IMR-90 (cell line): ENCODE results near the gene ERP44. TPM values are rescaled to one million over a fixed set of nuclear protein-coding genes. Genes with fewer than 3 reads are reported as not detected.

Experiments
- ATAC-seq: fragments of 200-7000 bp; cut with Tn5 transposase; 2 replicates; pipeline ENCODE4 v1.9.1; 2020; ENCODE audit warnings: low read depth, mild to moderate bottlenecking, moderate library complexity
- BruUV-seq: library from RNA; stranded (reverse); fragments of 400-500 nt; replicated peaks from 2 replicates; lab custom pipeline; 2021; lab: Mats Ljungman, UMichigan
- CTCF ChIA-PET: fragments of 300-600 bp; formaldehyde crosslinking; extraction: SDS; loops from one replicate; lab custom pipeline; 2021; ENCODE audit warnings: antibody characterized with exemption; lab: Yijun Ruan, JAX
- POLR2A ChIA-PET: fragments of 300-600 bp; sonication (Branson Sonifier 250); formaldehyde crosslinking; loops from one replicate; lab custom pipeline; 2022; ENCODE audit warnings: antibody characterized with exemption; ENCODE audit not compliant: unreplicated experiment; lab: Charles Lee
- DNase-seq: peaks from one replicate; pipeline ENCODE4 v3.0.0; 2013
- H2AFZ ChIP-seq: replicated peaks from 2 replicates; pipeline ENCODE3; 2013; ENCODE audit warnings: low read length, mild to moderate bottlenecking; ENCODE audit not compliant: poor library complexity
- H2AK5ac ChIP-seq: 2 replicates; pipeline ENCODE4 v1.6.1; 2013; ENCODE audit warnings: low read depth, low read length, inconsistent platforms
- H2AK9ac ChIP-seq: replicated peaks from 2 replicates; pipeline ENCODE3; 2013; ENCODE audit warnings: mild to moderate bottlenecking, low read depth, low read length, moderate library complexity; ENCODE audit not compliant: poor library complexity
- H2BK120ac ChIP-seq: 2 replicates; pipeline ENCODE4 v1.6.1; 2013; ENCODE audit warnings: low read depth, low read length, inconsistent platforms
- H2BK15ac ChIP-seq: 3 replicates; pipeline ENCODE4 v1.6.1; 2013; ENCODE audit warnings: low read depth, low read length, inconsistent platforms
- H2BK20ac ChIP-seq: 2 replicates; pipeline ENCODE4 v1.6.1; 2013; ENCODE audit warnings: low read depth, mild to moderate bottlenecking, inconsistent platforms, low read length, moderate library complexity
- H2BK5ac ChIP-seq: 2 replicates; pipeline ENCODE4 v1.6.1; 2013; ENCODE audit warnings: mild to moderate bottlenecking, low read depth, low read length, inconsistent platforms; ENCODE audit not compliant: poor library complexity, severe bottlenecking
- H3K14ac ChIP-seq: replicated peaks from 2 replicates; pipeline ENCODE4 v1.6.1; 2013; ENCODE audit warnings: low read depth, low read length, inconsistent platforms
- H3K18ac ChIP-seq: 2 replicates; pipeline ENCODE4 v1.6.1; 2013; ENCODE audit warnings: low read depth, low read length, control low read depth
- H3K23ac ChIP-seq: 2 replicates; pipeline ENCODE4 v1.6.1; 2013; ENCODE audit warnings: low read depth, low read length, inconsistent platforms
- H3K27ac ChIP-seq: 2 replicates; pipeline ENCODE4 v1.5.1; 2013; ENCODE audit warnings: mild to moderate bottlenecking, control low read depth, low read length; ENCODE audit not compliant: insufficient read depth
- H3K27me3 ChIP-seq: 2 replicates; pipeline ENCODE4 v1.6.1; 2013; ENCODE audit warnings: low read length; ENCODE audit not compliant: control insufficient read depth, insufficient read depth
- H3K36me3 ChIP-seq: 2 replicates; pipeline ENCODE4 v1.6.1; 2013; ENCODE audit warnings: low read length, mixed read lengths; ENCODE audit not compliant: control insufficient read depth, insufficient read depth
- H3K4ac ChIP-seq: 2 replicates; pipeline ENCODE4 v1.6.1; 2013; ENCODE audit warnings: low read depth, low read length, inconsistent platforms
- H3K4me1 ChIP-seq: 2 replicates; pipeline ENCODE4 v1.6.1; 2013; ENCODE audit warnings: low read length, mixed read lengths; ENCODE audit not compliant: control insufficient read depth, insufficient read depth
- H3K4me2 ChIP-seq: 2 replicates; pipeline ENCODE4 v1.6.1; 2013; ENCODE audit warnings: low read depth, mild to moderate bottlenecking, control low read depth, low read length, moderate library complexity
- H3K4me3 ChIP-seq: 2 replicates; pipeline ENCODE4 v1.5.1; 2013; ENCODE audit warnings: low read depth, mild to moderate bottlenecking, control low read depth, low read length, moderate library complexity; ENCODE audit not compliant: insufficient read depth
- H3K56ac ChIP-seq: 2 replicates; pipeline ENCODE4 v1.6.1; 2013; ENCODE audit warnings: low read length, inconsistent platforms; ENCODE audit not compliant: insufficient read depth; ENCODE audit errors: extremely low read depth
- H3K79me1 ChIP-seq, 2 experiments: 2 replicates each; pipeline ENCODE4 v1.6.1; 2013; ENCODE audit warnings: low read length in 2 of 2, inconsistent platforms in 1 of 2, low read depth in 1 of 2
- H3K9ac ChIP-seq: 2 replicates; pipeline ENCODE4 v1.6.1; 2013; ENCODE audit warnings: low read depth, low read length, control low read depth
- H3K9me1 ChIP-seq: 2 replicates; pipeline ENCODE4 v1.6.1; 2013; ENCODE audit warnings: low read length, inconsistent platforms; ENCODE audit not compliant: insufficient read depth
- H3K9me3 ChIP-seq: 2 replicates; pipeline ENCODE4 v1.6.1; 2013; ENCODE audit warnings: low read length; ENCODE audit not compliant: control insufficient read depth, insufficient read depth
- H4K20me1 ChIP-seq: 2 replicates; pipeline ENCODE4 v1.6.1; 2013; ENCODE audit warnings: low read length, inconsistent platforms; ENCODE audit not compliant: insufficient read depth
- H4K5ac ChIP-seq: 2 replicates; pipeline ENCODE4 v1.6.1; 2013; ENCODE audit warnings: mild to moderate bottlenecking, low read depth, low read length, control low read depth
- H4K8ac ChIP-seq, 2 experiments: 2 replicates each; pipeline ENCODE4 v1.6.1; 2013; ENCODE audit warnings: low read depth in 2 of 2, low read length in 2 of 2, control low read depth in 1 of 2, inconsistent platforms in 1 of 2
- H4K91ac ChIP-seq: 2 replicates; pipeline ENCODE4 v1.6.1; 2013; ENCODE audit warnings: low read depth, low read length, inconsistent platforms; ENCODE audit not compliant: insufficient read depth
- BHLHE40 ChIP-seq: fragments of 150-350 bp; IDR thresholded peaks from 2 replicates; pipeline ENCODE4 v1.6.1; 2016; ENCODE audit warnings: mild to moderate bottlenecking, low read depth, low read length
- CEBPB ChIP-seq: IDR thresholded peaks from 2 replicates; pipeline ENCODE4 v1.6.1; 2012; ENCODE audit warnings: low read depth, low read length, improper control_type of control experiment
- CHD1 ChIP-seq: IDR thresholded peaks from 2 replicates; pipeline ENCODE4 v1.6.1; 2012; ENCODE audit warnings: low read depth, low read length, improper control_type of control experiment
- FOS ChIP-seq: fragments of 150-350 bp; IDR thresholded peaks from 2 replicates; pipeline ENCODE4 v1.6.1; 2016; ENCODE audit warnings: low read depth, low read length
- MAFK ChIP-seq: IDR thresholded peaks from 2 replicates; pipeline ENCODE4 v1.6.1; 2012; ENCODE audit warnings: low read depth, low read length, improper control_type of control experiment
- MAZ ChIP-seq: IDR thresholded peaks from 2 replicates; pipeline ENCODE4 v1.6.1; 2012; ENCODE audit warnings: low read depth, mild to moderate bottlenecking, low read length, improper control_type of control experiment, moderate library complexity, borderline replicate concordance
- MXI1 ChIP-seq: IDR thresholded peaks from 2 replicates; pipeline ENCODE4 v1.6.1; 2012; ENCODE audit warnings: low read depth, mild to moderate bottlenecking, low read length, moderate library complexity, borderline replicate concordance
- NFE2L2 ChIP-seq: fragments of 150-350 bp; IDR thresholded peaks from 2 replicates; pipeline ENCODE4 v1.6.1; 2016; ENCODE audit warnings: low read depth, mild to moderate bottlenecking, low read length
- POLR2A ChIP-seq: IDR thresholded peaks from 2 replicates; pipeline ENCODE4 v1.6.1; 2012; ENCODE audit warnings: mild to moderate bottlenecking, low read depth, low read length
- RAD21 ChIP-seq: IDR thresholded peaks from 2 replicates; pipeline ENCODE4 v1.6.1; 2012; ENCODE audit warnings: low read length, improper control_type of control experiment
- RCOR1 ChIP-seq: IDR thresholded peaks from 2 replicates; pipeline ENCODE4 v1.6.1; 2012; ENCODE audit warnings: mild to moderate bottlenecking, low read length, improper control_type of control experiment; ENCODE audit not compliant: insufficient replicate concordance
- RFX5 ChIP-seq: IDR thresholded peaks from 2 replicates; pipeline ENCODE4 v1.8.0; 2012; ENCODE audit warnings: low read depth, mild to moderate bottlenecking, low read length, moderate library complexity
- SMC3 ChIP-seq: fragments of 150-350 bp; IDR thresholded peaks from 2 replicates; pipeline ENCODE4 v1.6.1; 2016; ENCODE audit warnings: low read depth, mild to moderate bottlenecking, antibody characterized with exemption, low read length, moderate library complexity
- WGBS, 2 experiments: methylation state at CpG; one replicate each; pipeline versions ENCODE4 v1.1.5 to v1.1.7; 2013; ENCODE audit warnings: missing lambda C conversion rate in 2 of 2; ENCODE audit not compliant: insufficient read length in 1 of 2; ENCODE audit errors: extremely low coverage in 2 of 2; 5-methylcytosine and 5-hydroxymethylcytosine counted together
- dilution Hi-C: fragments of 300-500 bp; cut with HindIII; formaldehyde crosslinking; loops from one replicate; pipeline ENCODE4 v1.14.3; 2018; ENCODE audit warnings: low sequenced_read_pairs; ENCODE audit not compliant: unreplicated experiment
- in situ Hi-C: fragments of 300-500 bp; cut with MboI; formaldehyde crosslinking; loops from 3 replicates; pipeline ENCODE4 v1.14.3; 2019; ENCODE audit warnings: low sequenced_read_pairs, inconsistent platforms, mixed read lengths
- intact Hi-C: fragments of 100-400 bp; cut with micrococcal nuclease; formaldehyde crosslinking; loops from 2 replicates; pipeline ENCODE4 v1.10.0; 2022
- polyA plus RNA-seq, 3 experiments: library from polyadenylated mRNA; depleted of rRNA; stranded (reverse); fragments of >200 nt; gene quantifications; 2 replicates each; pipeline ENCODE4 v1.2.3, GENCODE V29; 2012; ENCODE audit warnings: low replicate concordance in 1 of 3
- total RNA-seq: library from RNA; depleted of rRNA; stranded (reverse); fragments of >200 nt; gene quantifications from 2 replicates; pipeline ENCODE4 v1.2.3, GENCODE V29; 2012
- TF ChIP-seq, protein P1 (sequence below): fragments of 150-350 bp; IDR thresholded peaks from 2 replicates; pipeline ENCODE4 v1.6.1; 2016; ENCODE audit warnings: low read depth, mild to moderate bottlenecking, low read length, moderate library complexity, borderline replicate concordance
- TF ChIP-seq, protein P2 (sequence below): conservative IDR thresholded peaks from 2 replicates; pipeline ENCODE4 v1.5.1; 2012; ENCODE audit warnings: mild to moderate bottlenecking, low read depth, low read length, improper control_type of control experiment
- TF ChIP-seq, protein P3 (sequence below): fragments of 150-350 bp; IDR thresholded peaks from 2 replicates; pipeline ENCODE4 v1.6.1; 2017; ENCODE audit warnings: mild to moderate bottlenecking, antibody characterized with exemption, low read length, low read depth

ERP44 gene
- total and polyA plus RNA-seq, 2 of the 4 experiments (the other 2 are of a cell fraction): 9.1 to 13.5 TPM

DNA sequence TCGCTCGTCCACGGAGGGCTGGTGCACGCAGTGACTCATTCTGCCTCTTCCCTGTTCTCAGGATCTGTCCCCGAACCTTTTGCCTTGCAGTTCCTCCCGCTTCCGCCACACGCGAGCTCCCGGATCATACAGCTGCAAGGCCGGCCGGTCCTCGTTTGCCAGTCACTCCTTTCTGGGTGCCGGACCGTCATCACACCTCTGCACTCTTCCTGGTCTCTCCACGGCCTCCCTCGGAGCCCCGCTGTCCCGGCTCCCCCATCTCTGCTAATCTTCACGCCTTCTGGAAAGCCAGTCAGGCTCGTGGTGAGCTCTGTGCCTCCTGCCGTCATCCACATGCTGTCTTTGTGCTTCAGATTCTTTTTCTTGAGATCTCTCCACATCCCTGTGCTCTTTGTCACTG lies 100.5 kb downstream of the ERP44 start:
- H3K36me3 ChIP-seq: peaks cover 1% of the 10 kb centered on the region; the same call in 1 of the 2 replicates
- H3K9me3 ChIP-seq: peaks cover under 1% of the 10 kb centered on the region; the same call in 1 of the 2 replicates
- no peak overlapping the region for H2BK20ac ChIP-seq
- no peak overlapping the region for H3K56ac ChIP-seq
- CTCF ChIA-PET: no interaction called here
- intact Hi-C loops (no loop called here), dilution Hi-C loops (no loop called here), in situ Hi-C loops (no loop called here)
- DNase-seq: no peak
- TF ChIP-seq MAZ (no peak), POLR2A (no peak), RFX5 (no peak), MXI1 (no peak), BHLHE40 (no peak), RAD21 (no peak), SMC3 (no peak), FOS (no peak), NFE2L2 (no peak), MAFK (no peak), RCOR1 (no peak), CEBPB (no peak), CHD1 (no peak)
- TF ChIP-seq, protein P1, sequence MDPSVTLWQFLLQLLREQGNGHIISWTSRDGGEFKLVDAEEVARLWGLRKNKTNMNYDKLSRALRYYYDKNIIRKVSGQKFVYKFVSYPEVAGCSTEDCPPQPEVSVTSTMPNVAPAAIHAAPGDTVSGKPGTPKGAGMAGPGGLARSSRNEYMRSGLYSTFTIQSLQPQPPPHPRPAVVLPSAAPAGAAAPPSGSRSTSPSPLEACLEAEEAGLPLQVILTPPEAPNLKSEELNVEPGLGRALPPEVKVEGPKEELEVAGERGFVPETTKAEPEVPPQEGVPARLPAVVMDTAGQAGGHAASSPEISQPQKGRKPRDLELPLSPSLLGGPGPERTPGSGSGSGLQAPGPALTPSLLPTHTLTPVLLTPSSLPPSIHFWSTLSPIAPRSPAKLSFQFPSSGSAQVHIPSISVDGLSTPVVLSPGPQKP: no peak
- TF ChIP-seq, protein P2, sequence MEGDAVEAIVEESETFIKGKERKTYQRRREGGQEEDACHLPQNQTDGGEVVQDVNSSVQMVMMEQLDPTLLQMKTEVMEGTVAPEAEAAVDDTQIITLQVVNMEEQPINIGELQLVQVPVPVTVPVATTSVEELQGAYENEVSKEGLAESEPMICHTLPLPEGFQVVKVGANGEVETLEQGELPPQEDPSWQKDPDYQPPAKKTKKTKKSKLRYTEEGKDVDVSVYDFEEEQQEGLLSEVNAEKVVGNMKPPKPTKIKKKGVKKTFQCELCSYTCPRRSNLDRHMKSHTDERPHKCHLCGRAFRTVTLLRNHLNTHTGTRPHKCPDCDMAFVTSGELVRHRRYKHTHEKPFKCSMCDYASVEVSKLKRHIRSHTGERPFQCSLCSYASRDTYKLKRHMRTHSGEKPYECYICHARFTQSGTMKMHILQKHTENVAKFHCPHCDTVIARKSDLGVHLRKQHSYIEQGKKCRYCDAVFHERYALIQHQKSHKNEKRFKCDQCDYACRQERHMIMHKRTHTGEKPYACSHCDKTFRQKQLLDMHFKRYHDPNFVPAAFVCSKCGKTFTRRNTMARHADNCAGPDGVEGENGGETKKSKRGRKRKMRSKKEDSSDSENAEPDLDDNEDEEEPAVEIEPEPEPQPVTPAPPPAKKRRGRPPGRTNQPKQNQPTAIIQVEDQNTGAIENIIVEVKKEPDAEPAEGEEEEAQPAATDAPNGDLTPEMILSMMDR: no peak
- TF ChIP-seq, protein P3, sequence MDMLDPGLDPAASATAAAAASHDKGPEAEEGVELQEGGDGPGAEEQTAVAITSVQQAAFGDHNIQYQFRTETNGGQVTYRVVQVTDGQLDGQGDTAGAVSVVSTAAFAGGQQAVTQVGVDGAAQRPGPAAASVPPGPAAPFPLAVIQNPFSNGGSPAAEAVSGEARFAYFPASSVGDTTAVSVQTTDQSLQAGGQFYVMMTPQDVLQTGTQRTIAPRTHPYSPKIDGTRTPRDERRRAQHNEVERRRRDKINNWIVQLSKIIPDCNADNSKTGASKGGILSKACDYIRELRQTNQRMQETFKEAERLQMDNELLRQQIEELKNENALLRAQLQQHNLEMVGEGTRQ: no peak
- no peak overlapping the region for H3K18ac ChIP-seq
- no peak overlapping the region for H2BK5ac ChIP-seq
- no TSS peak for BruUV-seq
- WGBS, 2 experiments: 86% methylated on average over 20 of the region's 22 CpGs; no CpG with 5 or more reads in 1 of the 2 experiments
- no peak overlapping the region for H3K27ac ChIP-seq
- no peak overlapping the region for H4K91ac ChIP-seq
- no peaks in the 10 kb centered on the region for H4K20me1 ChIP-seq
- no peaks in the 10 kb centered on the region for H3K79me1 ChIP-seq
- no peak overlapping the region for H2AK9ac ChIP-seq
- H2AFZ ChIP-seq: no peak overlapping the region
- no peak overlapping the region for H3K14ac ChIP-seq
- no peak overlapping the region for H2BK120ac ChIP-seq
- H3K4me2 ChIP-seq: no peak overlapping the region
- H3K9me1 ChIP-seq: no peaks in the 10 kb centered on the region
- H3K9ac ChIP-seq: no peak overlapping the region
- POLR2A ChIA-PET: no interaction called here
- no peak overlapping the region for H4K5ac ChIP-seq
- H2BK15ac ChIP-seq: no peak overlapping the region
- H3K4me1 ChIP-seq: no peaks in the 10 kb centered on the region
- no peak overlapping the region for H4K8ac ChIP-seq
- no peak overlapping the region for H3K4ac ChIP-seq
- no peak overlapping the region for H3K4me3 ChIP-seq
- H3K23ac ChIP-seq: no peak overlapping the region
- no peak for ATAC-seq
- H2AK5ac ChIP-seq: no peak overlapping the region
- no peaks in the 10 kb centered on the region for H3K27me3 ChIP-seq
